DMS79 treated with DMSO at 0.1 percent for 48 hours (cell line): ENCODE results near the gene BAZ2A.
"Not testable (repeated sequence)": the region's sequence is repeated elsewhere in the genome, so short reads cannot be mapped to it uniquely, and the experiment has no call there.

ENCODE experiments used
- DNase-seq: peaks from one replicate; lab custom pipeline; 2025; lab: John Stamatoyannopoulos, UW

BAZ2A gene

DNA sequence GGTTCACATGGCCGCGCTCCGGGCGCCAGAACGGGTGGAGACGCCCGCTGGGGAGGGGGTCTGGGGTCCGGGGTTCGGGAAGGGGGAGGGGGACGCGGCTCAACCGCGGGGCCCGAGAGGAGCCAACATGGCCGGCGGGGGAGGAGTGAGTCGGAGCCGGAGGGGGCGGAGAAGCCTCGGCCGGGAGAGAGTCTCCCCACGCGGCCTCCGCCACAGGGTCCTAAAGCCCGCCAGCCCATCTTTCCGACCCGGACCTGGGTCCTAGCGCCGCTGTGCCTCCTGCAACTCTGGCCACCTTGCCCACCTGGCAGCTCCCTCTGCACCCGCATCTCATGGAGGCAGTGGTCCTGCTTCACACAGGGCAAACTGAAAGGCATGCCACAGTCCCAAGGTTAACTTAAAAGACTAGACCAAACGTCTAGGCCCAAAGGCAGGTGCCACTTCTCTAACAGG lies at the start of gene BAZ2A:
Gene BAZ2A (minus strand): TSS at position 147 of the 453 bp plus-strand sequence. CDS start 12,796 bp downstream, outside the sequence.
- DNase-seq, result peak; percentile 33

DNA sequence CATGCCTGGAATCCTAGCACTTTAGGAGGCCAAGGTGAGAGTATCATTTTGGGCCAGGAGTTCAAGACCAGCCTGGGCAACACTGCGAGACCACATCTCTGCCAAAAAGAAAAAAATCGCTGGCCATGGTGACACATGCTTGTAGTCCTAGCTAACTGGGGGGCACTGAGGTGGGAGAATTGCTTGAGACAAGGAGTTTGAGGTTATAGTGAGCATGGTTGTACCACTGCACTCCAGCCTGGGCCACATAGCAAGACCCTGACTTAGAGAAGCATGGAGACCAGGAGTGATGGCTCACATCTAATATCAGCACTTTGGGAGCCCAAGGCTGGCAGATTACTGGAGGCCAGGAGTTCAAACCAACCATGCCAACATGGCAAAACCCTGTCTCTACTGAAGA lies 48.7 kb upstream of the BAZ2A start:
- DNase-seq, result no peak

DNA sequence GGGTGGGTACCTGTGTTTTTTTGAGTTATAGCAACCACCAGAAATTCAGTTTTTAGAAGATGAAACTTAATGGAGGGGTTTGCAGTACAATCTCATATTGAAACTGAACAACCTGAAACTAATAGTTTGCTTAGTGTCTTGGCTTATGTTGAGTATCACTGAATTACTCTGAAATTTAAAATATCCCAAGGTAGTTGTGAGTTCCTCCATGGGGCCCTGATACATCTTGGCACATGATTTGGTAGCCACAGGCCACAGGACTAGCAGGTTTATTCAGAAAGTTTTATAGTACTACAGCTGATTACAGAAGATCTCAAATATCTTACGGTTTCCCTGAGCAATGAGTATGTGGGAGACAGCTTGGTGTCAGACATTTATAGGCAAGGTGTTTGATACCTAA lies 47.6 kb upstream of the BAZ2A start:
- DNase-seq, result no peak

DNA sequence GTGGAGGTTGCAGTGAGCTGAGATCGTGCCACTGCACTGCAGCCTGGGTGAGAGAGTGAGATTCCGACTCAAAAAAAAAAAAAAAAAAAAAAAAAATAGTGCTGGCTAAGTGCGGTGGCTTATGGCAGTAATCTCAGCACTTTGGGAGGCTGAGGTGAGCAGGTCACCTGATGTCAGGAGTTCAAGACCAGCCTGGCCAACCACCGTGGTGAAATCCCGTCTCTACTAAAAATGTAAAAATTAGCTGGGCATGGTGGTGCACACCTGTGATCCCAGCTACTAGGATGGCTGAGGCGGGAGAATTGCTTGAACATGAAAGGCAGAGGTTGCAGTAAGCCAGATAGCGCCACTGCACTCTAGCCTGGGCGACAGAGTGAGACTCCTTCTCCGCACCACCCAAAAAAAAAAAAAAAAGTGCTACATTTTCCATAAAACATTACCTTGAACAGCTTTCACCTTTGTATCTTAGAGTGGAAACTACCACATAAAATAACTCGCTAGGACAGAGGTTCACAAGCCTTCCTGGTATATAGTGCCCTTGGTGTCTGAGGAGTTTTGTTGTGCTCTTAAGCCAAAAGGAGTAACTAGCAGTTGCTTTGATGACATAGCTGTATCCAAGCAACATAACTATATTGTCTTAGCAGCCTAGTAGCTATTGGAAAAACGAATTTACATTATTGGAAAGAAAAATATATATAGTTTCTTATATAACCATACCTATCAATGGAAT lies 46.9 kb upstream of the BAZ2A start:
- no peak for DNase-seq

DNA sequence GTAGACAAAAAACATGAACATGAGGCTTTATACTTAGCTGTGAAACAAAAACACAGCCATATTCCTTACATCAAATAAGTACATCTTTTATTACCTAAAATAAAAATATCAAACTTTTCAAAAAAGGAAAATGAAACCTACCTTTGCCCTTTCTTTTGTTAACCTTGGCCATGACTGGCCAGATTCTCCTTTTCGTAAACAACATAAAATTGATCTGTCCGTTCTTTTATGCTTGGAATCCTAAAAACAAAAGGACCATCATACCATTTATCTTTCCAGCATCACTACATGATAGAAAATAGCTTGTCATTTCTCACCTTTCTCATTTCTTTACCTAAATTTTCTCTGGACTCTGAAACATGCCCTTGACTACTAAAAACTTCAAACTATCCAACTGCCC lies 41.5 kb upstream of the BAZ2A start:
- DNase-seq, result no peak

DNA sequence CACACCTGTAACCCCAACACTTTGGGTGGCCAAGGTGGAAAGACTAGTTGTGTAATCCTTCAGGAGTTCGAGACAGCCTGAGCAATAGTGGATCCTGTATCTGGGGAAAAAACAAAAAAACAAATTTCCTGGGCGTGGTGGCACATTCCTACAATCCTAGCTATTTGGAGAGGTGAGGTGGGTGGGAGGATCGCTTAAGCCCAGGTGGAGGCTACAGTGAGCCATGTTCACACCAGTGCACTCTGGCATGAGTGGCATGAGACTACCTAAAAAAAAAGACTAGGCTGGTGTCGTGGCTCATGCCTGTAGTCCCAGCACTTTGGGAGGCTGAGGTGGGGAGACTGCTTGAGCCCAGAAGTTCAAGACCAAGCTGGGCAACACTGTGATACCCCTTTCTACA lies 40.7 kb upstream of the BAZ2A start:
- no peak for DNase-seq

DNA sequence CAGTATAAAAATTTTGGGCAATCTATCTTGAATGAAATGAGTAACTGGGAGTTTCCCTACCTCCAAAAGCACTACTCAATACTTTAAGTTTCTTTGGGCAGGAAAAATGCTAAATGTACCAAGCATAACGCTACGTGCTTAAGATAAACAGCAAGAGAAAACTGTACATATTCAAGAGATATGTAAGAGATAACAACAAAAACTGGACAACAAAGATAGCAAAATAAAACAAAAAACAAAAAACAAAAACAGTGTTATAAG lies 38.0 kb upstream of the BAZ2A start:
- DNase-seq, result no peak

DNA sequence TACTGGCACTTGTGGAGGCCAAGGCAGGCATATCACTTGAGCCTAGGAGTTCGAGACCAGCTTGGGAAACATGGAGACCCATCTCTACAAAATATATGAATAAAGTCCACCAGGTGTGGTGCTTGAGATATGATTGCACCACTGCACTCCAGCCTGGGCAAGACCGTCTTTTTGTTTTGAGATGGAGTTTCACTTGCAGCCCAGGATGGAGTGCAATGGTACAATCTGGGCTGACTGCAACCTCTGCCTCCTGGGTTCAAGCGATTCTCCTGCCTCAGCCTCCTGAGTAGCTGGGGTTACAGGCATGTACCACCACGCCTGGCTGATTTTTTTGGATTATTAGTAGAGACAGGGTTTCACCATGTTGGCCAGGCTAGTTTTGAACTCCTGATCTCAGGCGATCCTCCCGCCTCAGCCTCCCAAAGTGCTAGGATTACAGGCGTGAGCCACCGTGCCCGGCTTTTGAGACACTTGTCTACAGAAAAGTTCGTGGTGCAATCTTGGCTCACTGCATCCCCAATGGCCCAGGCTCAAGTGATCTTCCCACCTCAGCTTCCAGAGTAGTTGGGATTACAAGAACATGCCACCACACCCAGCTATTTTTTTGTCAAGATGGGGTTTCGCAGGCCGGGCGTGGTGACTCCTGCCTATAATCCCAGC lies 32.0 kb upstream of the BAZ2A start:
- DNase-seq, result no peak

DNA sequence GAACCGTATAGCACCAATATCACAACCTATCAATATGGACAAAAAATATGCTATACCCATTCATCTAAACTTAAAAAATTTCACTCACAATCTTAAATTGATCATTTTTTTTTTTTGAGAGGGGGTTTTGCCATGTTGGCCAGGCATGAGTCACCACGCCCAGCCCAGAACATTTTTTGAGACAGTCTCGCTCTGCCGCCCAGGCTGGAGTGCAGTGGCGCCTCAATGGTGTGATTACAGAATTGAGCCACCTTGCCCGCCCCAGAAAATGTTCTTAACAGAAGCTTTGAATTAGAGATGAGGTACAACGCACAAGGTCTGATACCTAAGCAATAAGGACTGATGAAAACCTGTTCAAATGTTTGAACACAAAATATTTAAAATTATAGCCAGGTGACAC lies 31.4 kb upstream of the BAZ2A start:
- no peak for DNase-seq

DNA sequence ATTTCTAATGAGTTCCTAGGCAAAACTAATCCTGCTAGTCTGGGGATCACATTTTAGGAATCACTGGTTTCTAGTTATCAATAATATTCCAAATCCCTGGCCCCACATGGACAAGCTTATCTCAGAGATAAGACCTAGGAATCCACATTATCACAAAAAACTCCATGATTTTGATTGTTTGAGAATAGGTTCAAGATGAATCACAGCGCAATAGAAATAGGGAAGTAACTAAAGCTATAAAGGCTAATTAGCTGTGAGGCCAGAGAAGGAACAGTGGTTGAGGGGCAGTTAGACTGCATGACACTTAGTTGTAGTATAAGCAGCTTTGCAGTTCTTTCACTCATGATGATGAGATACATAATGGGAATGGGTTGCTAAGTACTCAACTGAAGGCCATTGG lies 28.8 kb upstream of the BAZ2A start:
- DNase-seq, result no peak

DNA sequence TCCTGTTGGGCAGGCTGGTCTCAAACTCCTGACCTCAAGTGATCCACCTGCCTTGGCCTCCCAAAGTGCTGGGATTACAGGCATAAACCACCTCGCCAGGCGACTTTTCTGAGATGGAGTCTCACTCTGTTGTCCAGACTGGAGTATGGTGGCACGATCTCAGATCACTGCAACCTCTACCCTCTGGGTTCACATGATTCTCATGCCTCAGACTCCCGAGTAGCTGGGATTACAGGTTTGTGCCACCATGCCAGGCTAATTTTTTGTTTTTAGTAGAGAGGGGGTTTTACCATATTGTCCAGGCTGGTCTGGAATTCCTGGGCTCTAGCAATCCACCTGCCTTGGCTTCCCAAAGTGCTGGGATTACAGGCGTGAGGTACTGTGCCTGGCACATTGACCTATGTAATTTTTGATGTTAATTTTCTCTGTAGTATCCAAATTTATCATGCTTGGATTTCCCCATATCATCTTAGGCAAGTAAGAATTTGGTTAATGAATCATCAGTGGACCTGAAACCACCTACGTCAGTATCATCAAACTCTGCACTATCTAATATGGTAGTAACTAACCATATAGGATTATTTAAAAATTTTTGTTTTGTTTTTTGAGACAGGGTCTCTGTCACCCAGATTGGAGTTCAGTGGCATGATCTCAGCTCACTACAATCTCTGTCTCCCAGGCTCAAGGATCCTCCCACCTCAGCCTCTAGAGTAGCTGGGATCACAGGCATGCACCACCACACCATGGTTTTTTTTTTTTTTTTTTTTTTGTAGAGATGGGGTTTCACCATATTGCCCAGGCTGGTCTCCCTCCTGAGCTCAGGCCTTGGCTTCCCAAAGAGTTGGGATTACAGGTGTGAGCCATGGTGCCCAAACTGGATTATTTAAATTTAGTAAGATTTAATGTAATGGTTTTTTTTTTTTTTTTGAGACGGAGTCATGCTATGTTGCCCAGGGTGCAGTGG lies 27.6 kb upstream of the BAZ2A start:
- no peak for DNase-seq

DNA sequence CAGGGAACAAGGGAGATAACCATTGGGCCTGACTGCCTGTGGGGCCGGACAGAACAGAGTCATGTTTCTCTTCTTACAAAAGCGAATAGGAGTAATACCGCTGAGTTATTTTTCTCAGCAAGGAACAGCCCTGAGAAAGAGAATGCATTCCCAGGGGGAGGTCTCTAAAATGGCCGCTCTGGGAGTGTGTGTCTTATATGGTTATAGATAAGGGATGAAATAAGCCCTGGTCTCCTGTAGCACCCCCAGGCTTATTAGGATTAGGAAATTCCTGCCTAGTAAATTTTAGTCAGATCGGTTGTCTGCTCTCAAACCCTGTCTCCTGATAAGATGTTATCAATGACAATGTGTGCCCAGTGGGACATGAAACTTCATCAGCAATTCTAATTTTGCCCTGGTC lies 23.7 kb upstream of the BAZ2A start:
- DNase-seq, result not testable (repeated sequence)

DNA sequence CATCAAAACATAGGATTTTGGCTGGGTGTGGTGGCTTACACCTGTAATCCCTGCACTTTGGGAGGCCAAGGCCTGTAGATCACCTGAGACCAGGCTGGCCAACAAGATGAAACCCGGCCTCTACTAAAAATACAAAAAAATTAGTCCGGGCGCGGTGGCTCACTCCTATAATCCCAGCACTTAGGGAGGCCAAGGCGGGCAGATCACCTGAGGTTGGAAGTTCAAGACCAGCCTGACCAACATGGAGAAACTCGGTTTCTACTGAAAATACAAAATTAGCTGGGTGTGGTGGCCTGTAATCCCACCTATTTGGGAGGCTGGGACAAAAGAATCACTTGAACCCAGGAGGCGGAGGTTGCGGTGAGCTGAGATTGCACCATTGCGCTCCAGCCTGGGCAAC lies 17.9 kb upstream of the BAZ2A start:
- DNase-seq, result not testable (repeated sequence)

DNA sequence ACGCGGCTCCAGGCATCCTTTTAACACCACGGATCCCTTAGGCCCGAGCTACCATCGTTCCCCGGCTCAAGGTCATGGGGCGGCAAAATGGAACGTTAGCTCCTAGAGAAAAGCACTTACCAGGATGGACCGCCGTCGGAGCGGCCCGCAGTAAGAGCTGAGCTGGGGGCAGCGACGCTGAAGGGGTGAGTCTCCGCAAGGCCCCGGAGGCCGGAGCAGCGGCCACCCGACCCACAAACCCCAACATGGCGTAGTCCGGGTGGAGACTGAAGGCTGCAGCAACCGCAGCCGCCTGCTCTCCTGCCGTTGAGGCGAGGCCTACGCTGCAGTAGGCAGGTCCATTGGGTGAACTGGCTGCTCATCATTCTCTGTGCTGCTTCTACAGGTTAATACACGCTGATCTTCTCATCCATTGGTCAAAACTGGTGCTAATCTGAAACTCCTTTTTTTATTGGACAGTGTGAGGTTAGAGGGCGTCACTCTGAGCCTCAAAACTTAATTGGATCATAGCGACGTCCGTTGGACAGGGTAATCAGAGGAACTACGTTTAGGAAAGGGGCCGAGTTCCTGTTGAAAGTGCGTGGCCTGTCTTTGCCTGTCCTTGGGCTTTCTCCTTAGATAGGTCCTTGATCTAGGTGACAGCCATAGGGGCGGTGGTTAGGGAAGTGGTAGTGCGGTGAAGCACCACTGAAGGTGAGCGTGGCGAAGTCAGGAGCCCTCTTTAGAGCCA lies 15.8 kb upstream of the BAZ2A start, which contains the start of gene ATP5F1B:
Gene ATP5F1B (minus strand): TSS at position 268 of the 730 bp plus-strand sequence. CDS start 21 bp downstream, at position 247.
- DNase-seq, result peak; percentile 96

DNA sequence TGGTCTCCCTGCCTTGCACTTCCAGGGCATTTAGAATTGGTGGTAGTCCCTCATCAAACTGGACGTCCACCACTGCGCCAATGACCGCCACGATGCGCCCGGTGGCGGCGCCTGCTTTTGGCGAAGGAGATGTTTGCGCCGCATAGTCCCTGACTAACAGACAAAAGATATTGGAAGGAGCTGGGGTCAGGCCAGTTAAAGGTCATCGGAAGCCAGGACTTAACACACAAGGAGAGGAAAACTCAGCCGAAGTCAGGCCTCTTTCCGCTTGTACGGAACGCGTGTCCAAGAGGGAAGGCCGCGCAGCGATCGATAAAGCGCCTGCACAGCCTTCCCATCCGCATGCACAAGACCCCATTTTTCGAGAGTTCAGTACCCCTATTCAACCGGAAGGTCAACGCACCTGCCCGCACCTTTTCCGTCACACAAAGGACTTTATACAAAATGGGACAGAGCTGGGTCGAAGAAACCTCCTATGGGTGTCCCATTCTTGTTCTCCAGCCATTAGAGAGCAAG lies 15.1 kb upstream of the BAZ2A start:
- no peak for DNase-seq

DNA sequence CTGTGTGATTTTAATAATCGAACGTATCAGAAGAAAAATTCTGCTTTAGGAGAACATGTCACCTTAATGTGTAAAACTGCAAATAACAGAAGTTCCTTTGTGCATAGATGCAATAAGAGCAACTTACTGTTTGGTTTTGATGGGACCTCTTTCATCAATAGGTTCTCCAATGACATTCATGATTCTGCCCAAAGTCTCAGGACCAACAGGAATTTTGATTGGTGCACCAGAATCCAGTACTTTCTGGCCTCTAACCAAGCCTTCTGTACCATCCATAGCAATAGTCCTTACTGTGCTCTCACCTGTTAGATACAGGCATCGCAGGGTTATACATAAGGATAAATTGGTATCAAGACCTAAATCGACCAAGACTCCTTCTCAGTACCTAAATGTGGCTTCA lies 14.5 kb upstream of the BAZ2A start:
- no peak for DNase-seq

DNA sequence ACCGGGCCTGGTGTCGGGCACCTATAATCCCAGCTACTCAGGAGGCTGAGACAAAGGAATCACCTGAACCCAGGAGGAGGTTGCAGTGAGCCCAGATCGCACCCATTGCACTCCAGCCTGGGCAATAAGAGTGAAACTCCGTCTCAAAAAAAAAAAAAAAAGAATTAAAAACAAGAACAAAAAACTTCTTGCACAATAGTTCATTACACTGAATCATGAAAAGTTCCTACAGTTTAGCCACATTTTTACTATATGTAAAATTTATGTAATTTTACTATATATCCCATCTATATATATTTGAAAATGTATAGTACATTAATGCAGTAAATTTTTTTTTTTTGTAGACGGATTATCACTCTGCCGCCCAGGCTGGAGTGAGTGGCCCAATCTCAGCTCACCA lies 11.1 kb upstream of the BAZ2A start:
- DNase-seq, result no peak

DNA sequence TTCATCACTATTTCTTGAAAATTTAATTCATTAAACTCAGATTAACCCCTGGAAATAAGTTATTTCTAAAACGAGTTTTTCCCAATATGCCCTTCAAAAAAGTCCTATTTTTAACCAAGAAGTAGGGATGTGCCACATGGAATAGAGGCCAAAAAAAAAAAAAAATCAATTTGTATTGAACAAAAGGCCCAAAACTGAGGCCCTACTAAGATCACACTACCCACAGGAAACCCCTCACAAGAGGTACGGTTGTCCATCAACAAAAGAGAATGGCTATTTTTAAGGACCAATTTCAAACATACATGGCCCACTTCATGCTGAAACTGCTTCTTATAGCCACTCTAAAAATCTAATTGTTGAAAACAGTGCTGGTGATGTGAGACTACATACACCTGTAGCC lies 7.5 kb upstream of the BAZ2A start:
- DNase-seq, result no peak

DNA sequence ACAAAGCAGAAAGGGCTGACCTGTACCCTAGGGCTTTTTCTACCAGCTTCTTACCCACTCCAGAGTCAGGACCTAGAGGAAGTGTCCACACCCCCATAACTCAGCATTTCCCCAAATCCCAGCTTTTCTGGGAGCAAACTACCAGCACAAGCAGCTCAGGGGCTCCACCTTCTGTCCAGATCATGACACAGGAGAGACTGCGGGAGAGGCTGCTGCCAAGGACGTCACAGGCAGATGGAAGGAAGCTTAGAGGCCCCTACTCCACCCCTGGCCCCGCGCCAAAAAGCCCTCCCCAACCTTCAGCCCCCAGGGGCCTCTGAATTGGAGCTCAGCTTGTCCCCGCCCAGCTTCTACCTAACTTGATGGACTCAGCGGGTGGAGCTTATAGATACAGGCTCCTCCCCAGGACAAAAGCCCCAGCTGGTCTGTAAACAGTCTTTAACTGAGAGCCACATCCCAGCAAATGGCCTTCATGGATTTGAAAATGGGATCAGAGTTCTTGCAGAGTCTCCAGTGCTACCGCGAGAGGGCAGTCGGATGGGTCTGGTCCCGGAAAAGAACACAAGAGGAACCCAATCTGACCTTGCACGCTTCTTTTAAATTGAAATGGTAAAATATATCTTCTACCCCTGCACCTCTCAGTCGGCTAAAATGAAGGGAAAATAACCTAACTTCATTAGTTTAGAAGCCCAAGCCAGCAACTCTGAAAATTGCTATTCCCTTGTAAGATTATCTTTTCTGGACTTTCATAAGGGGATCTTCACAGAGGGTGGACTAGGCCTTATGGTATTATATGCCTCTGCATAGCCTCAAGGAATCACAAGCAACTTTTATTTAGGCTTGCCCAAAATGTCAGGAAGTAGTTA lies 6.8 kb upstream of the BAZ2A start:
- peak; percentile 93 for DNase-seq

DNA sequence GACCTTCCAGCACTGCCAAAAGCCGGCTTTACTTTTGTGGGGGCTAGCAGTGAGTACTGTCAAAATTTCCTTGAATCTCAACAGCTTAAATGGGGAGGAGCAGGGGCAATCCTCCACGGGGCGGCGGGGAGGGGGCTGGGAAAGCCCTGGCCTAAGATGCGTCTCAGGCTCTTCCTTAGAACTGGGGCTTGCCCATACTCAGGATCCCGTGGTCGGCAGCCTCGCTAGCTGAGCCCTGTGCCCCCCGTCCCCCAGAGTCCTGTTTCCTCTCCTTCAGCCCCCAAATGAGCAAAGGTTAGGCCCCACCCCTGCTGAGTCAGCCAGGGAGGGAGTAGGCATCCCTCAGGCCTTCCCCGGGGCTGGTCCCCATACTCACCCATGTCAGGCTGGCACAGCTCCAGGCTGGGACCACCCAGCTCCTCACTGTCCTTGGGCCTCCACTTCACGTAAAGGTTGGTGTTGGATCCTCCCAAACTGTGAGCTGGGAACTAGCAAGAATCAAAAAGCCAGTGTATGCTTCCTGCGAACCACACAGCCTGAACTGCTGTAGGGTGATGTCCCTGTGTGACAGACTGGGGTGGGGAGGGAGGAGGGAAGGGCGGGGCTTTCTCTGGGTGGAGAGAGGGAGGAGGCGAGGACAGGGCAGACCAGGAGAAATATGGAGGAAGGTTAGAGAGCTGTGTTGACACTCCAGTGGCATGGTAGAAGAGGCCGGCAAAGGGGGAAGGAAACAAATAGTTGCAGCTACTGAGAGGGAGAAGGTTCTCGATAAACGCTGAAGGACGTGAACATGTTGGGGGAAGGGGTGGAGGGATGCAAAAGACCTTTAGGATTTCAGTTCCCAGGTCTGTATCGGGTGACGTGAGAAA lies 5.9 kb upstream of the BAZ2A start:
- peak; percentile 47 for DNase-seq
